Esophagus muscularis mucosa (tissue), 4 donors: ENCODE data around the gene XYLT1. TPM values are rescaled to one million over a fixed set of nuclear protein-coding genes. Genes with fewer than 3 reads are reported as not detected.

ENCODE experiments used
- DNase-seq: peaks from one replicate; pipeline ENCODE4 v3.0.0-alpha.2; 2017; ENCODE audit errors: extremely low spot score
- H3K27ac ChIP-seq, 4 donors: fragments of 200-600 bp; sonication (generic); replicated peaks in 1 of 4; 1 replicate in 3 of 4; 2 replicates in 1 of 4; pipeline ENCODE4 v1.5.1; 2016 to 2019; ENCODE audit warnings: mild to moderate bottlenecking in 1 of 4
- H3K27me3 ChIP-seq, 4 donors: fragments of 200-600 bp; sonication (generic); one replicate each; pipeline versions ENCODE4 v1.5.1 to v1.6.0; 2016 to 2019
- H3K36me3 ChIP-seq, 4 donors: fragments of 200-600 bp; sonication (generic); one replicate each; pipeline ENCODE4 v1.5.1; 2016 to 2019
- H3K4me1 ChIP-seq, 4 donors: fragments of 200-600 bp; sonication (generic); one replicate each; pipeline ENCODE4 v1.5.1; 2016 to 2019
- H3K4me3 ChIP-seq, 4 donors: fragments of 200-600 bp; sonication (generic); 1 replicate in 2 of 4; 2 replicates in 2 of 4; pipeline ENCODE4 v1.5.1; 2016 to 2019; ENCODE audit warnings: mild to moderate bottlenecking in 4 of 4, moderate library complexity in 1 of 4
- H3K9me3 ChIP-seq, 4 donors: fragments of 200-600 bp; sonication (generic); 1 replicate in 3 of 4; 2 replicates in 1 of 4; pipeline ENCODE4 v1.5.1; 2016 to 2019
- EP300 ChIP-seq: sonication (generic); formaldehyde crosslinking; IDR thresholded peaks from one replicate; pipeline ENCODE4 v1.6.1; 2017; ENCODE audit warnings: antibody characterized with exemption
- POLR2A ChIP-seq: fragments of 450-650 bp; IDR thresholded peaks from one replicate; pipeline ENCODE4 v1.6.1; 2017; ENCODE audit warnings: antibody characterized with exemption, moderate library complexity, mild to moderate bottlenecking, low read depth
- POLR2AphosphoS5 ChIP-seq, 2 donors: sonication (generic); formaldehyde crosslinking; IDR thresholded peaks; one replicate each; pipeline ENCODE4 v1.6.1; 2017; ENCODE audit warnings: antibody characterized with exemption in 2 of 2
- WGBS: methylation state at CpG from one replicate; pipeline ENCODE4 v1.1.5; 2018; 5-methylcytosine and 5-hydroxymethylcytosine counted together
- intact Hi-C: fragments of 100-400 bp; cut with DNase I; formaldehyde crosslinking; loops from one replicate; pipeline ENCODE4 v1.15.1; 2023
- total RNA-seq, 4 donors: library from RNA; depleted of rRNA; stranded (reverse); fragments of >200 nt; gene quantifications; one replicate each; pipeline versions ENCODE4 v1.1.0 to v1.2.1, GENCODE V29; 2016
- TF ChIP-seq, protein P1 (sequence below), 3 experiments: fragments of 200-600 bp in 2 of 3; fragments of 450-650 bp in 1 of 3; sonication (generic) in 2 of 3; IDR thresholded peaks; one replicate each; pipeline ENCODE4 v1.5.1; 2017 to 2019; ENCODE audit warnings: antibody characterized with exemption in 3 of 3, mild to moderate bottlenecking in 2 of 3, moderate library complexity in 1 of 3

XYLT1 gene
- total RNA-seq, 4 donors from 2014 or later, result 25.2 to 57.1 (median 33.5) TPM

DNA sequence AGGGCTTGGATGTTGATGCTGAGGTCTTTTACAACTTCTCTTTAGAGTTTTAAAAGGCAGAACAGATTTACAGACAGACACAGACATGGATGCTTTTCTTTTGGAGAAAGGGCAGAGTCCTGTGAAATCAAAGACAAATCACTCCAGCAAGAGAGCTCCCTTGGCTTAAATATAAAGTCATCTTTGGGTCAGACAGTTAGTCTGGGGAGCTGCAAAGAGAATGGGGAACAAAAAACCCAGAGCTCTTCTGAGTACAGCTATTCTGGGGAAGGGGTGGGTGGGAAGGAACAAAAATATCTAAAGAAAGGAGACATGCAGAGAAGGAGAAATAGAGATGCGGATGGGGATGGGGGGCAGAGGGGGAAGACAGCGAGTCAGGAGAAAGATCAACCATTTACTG, 266.6 kb downstream of the XYLT1 start:
- TF ChIP-seq, protein P1, sequence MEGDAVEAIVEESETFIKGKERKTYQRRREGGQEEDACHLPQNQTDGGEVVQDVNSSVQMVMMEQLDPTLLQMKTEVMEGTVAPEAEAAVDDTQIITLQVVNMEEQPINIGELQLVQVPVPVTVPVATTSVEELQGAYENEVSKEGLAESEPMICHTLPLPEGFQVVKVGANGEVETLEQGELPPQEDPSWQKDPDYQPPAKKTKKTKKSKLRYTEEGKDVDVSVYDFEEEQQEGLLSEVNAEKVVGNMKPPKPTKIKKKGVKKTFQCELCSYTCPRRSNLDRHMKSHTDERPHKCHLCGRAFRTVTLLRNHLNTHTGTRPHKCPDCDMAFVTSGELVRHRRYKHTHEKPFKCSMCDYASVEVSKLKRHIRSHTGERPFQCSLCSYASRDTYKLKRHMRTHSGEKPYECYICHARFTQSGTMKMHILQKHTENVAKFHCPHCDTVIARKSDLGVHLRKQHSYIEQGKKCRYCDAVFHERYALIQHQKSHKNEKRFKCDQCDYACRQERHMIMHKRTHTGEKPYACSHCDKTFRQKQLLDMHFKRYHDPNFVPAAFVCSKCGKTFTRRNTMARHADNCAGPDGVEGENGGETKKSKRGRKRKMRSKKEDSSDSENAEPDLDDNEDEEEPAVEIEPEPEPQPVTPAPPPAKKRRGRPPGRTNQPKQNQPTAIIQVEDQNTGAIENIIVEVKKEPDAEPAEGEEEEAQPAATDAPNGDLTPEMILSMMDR (IDR thresholded peaks at IDR 0.05), result no peak
- TF ChIP-seq POLR2A, result no peak
- TF ChIP-seq POLR2AphosphoS5 (IDR thresholded peaks at IDR 0.05), result no peak
- no peak for TF ChIP-seq EP300
- Histone ChIP-seq H3K4me1 (peaks cover 0 to 14% (median 10%) of the 10 kb centered on the region in 4 donors), H3K27ac (no peak overlapping the region), H3K4me3 (no peak overlapping the region), H3K9me3 (no peaks in the 10 kb centered on the region), H3K36me3 (peaks cover 0 to 14% (median 12%) of the 10 kb centered on the region in 4 donors), H3K27me3 (no peaks in the 10 kb centered on the region)
- intact Hi-C loops, result no loop called here
- 72% methylated on average over 2 of the region's 2 CpGs for WGBS
- DNase-seq, result no peak

- WGBS, result 93% methylated on average over 1 of the region's 1 CpG
- Histone ChIP-seq H3K27ac (no peak overlapping the region), H3K4me3 (no peak overlapping the region), H3K27me3 (no peaks in the 10 kb centered on the region), H3K36me3 (peaks cover 0 to 22% (median 19%) of the 10 kb centered on the region in 4 donors), H3K9me3 (no peaks in the 10 kb centered on the region), H3K4me1 (peaks cover 0 to 14% (median 10%) of the 10 kb centered on the region in 4 donors)
- intact Hi-C loops, result no loop called here
- no peak for DNase-seq
- TF ChIP-seq, protein P1 (IDR thresholded peaks at IDR 0.05), result no peak
- TF ChIP-seq POLR2A (no peak), EP300 (no peak), POLR2AphosphoS5 (IDR thresholded peaks at IDR 0.05) (no peak)
Observed at GRCh38 chr16:17203424-17203823, 267.3 kb downstream of the XYLT1 start.

GRCh38 chr16:17199135-17199534, 271.6 kb downstream of the XYLT1 start:
- DNase-seq, result no peak
- H3K36me3 ChIP-seq, result peaks cover 0 to 56% (median 44%) of the 10 kb centered on the region in 4 donors
- 100% methylated on average over 3 of the region's 3 CpGs for WGBS

GRCh38 chr16:17196526-17196925, 274.2 kb downstream of the XYLT1 start:
- H3K27ac ChIP-seq, result no peak overlapping the region
- TF ChIP-seq, protein P1 (IDR thresholded peaks at IDR 0.05), result no peak
- TF ChIP-seq EP300 (no peak), POLR2A (no peak), POLR2AphosphoS5 (IDR thresholded peaks at IDR 0.05) (no peak)
- no peaks in the 10 kb centered on the region for H3K27me3 ChIP-seq
- 89% methylated on average over 3 of the region's 3 CpGs for WGBS
- H3K4me1 ChIP-seq, result no peaks in the 10 kb centered on the region
- DNase-seq, result no peak
- peaks cover 0 to 57% (median 45%) of the 10 kb centered on the region in 4 donors for H3K36me3 ChIP-seq
- no peaks in the 10 kb centered on the region for H3K9me3 ChIP-seq
- no peak overlapping the region for H3K4me3 ChIP-seq
- intact Hi-C loops, result no loop called here

More at GRCh38 chr16:17199135-17199534, 271.6 kb downstream of the XYLT1 start:
- TF ChIP-seq POLR2A, result no peak
- TF ChIP-seq, protein P1 (IDR thresholded peaks at IDR 0.05), result no peak
- no peak for TF ChIP-seq EP300
- TF ChIP-seq POLR2AphosphoS5 (IDR thresholded peaks at IDR 0.05), result no peak
- Histone ChIP-seq H3K9me3 (no peaks in the 10 kb centered on the region), H3K27me3 (no peaks in the 10 kb centered on the region), H3K4me1 (no peaks in the 10 kb centered on the region), H3K4me3 (no peak overlapping the region), H3K27ac (no peak overlapping the region)
- intact Hi-C loops, result no loop called here
